ENCODE data around the gene KRTAP5-2.

DNA sequence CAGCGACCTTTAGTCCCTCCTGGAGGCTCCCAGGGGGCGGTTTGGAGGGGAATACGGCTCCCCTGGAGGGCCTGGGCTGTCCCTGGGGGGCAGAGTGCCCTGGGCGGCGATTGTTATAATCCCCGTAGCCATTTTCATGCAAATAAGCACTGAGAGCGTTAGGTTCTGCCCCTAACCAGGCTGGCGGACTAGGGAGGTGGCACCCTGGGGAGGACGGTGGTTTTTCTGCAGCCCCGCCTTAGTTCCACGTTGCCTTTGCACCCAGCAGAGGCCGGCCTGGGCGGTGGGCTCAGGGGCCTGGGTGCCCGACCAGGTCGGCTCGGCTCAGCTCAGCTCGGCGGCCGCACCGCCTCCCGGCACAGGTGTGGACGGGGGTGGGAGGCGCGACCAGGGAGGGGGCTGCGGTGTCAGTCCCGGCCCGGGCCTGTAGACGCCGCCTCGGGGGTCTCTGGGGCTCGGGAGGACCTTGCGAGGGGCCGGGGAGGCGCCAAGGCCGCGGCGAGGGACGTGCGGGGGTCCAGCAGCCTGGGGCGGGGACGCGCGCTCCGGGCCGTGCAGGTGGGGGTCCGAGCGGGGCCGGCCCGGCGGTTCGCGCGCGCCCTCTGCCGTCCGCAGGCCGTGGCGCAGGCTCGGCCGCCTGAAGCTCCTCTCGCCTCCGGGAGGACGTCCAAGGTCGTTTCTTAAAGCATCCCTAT is 23.7 kb downstream of the KRTAP5-2 start:
- TF ChIP-seq RBBP5 (IDR thresholded peaks at IDR 0.05; ENCODE audit: borderline replicate concordance, low read depth, low read length) (no peak), CEBPB (IDR thresholded peaks at IDR 0.05; ENCODE audit: low read depth, low read length) (no peak), SIRT6 (IDR thresholded peaks at IDR 0.05; ENCODE audit: low read length) (no peak), BRCA1 (IDR thresholded peaks at IDR 0.05; ENCODE audit: low read depth, low read length) (no peak), SIN3A (conservative IDR thresholded peaks at IDR 0.05 in 1 of 2, IDR thresholded peaks at IDR 0.05 in 1 of 2; ENCODE audit: low read depth in 1 of 2, low read length in 2 of 2) (no peak), SP1 (IDR thresholded peaks at IDR 0.05; ENCODE audit: low read depth, low read length) (no peak), POLR2AphosphoS5 (IDR thresholded peaks at IDR 0.05; ENCODE audit: low read depth, low read length) (no peak), JUND (IDR thresholded peaks at IDR 0.05; ENCODE audit: low read length) (no peak), JUN (IDR thresholded peaks at IDR 0.05; ENCODE audit: low read depth, low read length) (no peak), EZH2 (IDR thresholded peaks at IDR 0.05; ENCODE audit: low read depth, low read length, severe bottlenecking) (no peak), POLR2A (IDR thresholded peaks at IDR 0.05; ENCODE audit: control extremely low read depth in 1 of 2, low read depth in 2 of 2, low read length in 2 of 2) (no peak), EP300 (IDR thresholded peaks at IDR 0.05; ENCODE audit: borderline replicate concordance in 1 of 2, low read depth in 2 of 2, low read length in 2 of 2) (no peak)
- TF ChIP-seq, protein P1, sequence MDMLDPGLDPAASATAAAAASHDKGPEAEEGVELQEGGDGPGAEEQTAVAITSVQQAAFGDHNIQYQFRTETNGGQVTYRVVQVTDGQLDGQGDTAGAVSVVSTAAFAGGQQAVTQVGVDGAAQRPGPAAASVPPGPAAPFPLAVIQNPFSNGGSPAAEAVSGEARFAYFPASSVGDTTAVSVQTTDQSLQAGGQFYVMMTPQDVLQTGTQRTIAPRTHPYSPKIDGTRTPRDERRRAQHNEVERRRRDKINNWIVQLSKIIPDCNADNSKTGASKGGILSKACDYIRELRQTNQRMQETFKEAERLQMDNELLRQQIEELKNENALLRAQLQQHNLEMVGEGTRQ (IDR thresholded peaks at IDR 0.05; ENCODE audit: low read length): no peak
- TF ChIP-seq, protein P2, sequence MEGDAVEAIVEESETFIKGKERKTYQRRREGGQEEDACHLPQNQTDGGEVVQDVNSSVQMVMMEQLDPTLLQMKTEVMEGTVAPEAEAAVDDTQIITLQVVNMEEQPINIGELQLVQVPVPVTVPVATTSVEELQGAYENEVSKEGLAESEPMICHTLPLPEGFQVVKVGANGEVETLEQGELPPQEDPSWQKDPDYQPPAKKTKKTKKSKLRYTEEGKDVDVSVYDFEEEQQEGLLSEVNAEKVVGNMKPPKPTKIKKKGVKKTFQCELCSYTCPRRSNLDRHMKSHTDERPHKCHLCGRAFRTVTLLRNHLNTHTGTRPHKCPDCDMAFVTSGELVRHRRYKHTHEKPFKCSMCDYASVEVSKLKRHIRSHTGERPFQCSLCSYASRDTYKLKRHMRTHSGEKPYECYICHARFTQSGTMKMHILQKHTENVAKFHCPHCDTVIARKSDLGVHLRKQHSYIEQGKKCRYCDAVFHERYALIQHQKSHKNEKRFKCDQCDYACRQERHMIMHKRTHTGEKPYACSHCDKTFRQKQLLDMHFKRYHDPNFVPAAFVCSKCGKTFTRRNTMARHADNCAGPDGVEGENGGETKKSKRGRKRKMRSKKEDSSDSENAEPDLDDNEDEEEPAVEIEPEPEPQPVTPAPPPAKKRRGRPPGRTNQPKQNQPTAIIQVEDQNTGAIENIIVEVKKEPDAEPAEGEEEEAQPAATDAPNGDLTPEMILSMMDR (IDR thresholded peaks at IDR 0.05; ENCODE audit: control extremely low read depth in 1 of 3, insufficient read depth in 1 of 3, low read depth in 1 of 3, low read length in 3 of 3): peak in 2 of 3 experiments; percentile 80 to 91; a peak in 3 of 4 replicates

Measured in H1 (cell line).